ENCODE measurements around the gene MAGOHB. TPM values are rescaled to one million over a fixed set of nuclear protein-coding genes. Genes with fewer than 3 reads are reported as not detected.
"Not testable (repeated sequence)": the region's sequence is repeated elsewhere in the genome, so short reads cannot be mapped to it uniquely, and the experiment has no call there.

The MAGOHB gene
- total and polyA plus RNA-seq, 2 donors: 38.4 to 47.3 TPM

GRCh38 chr12:10620078-10620779 is 6.8 kb upstream of the MAGOHB start:
- DNase-seq (ENCODE audit: low read depth in 6 of 9, low spot score in 9 of 9): no peak

GRCh38 chr12:10618338-10618987 is 5.1 kb upstream of the MAGOHB start:
- Histone ChIP-seq H3K27ac (ENCODE audit: low read depth in 1 of 2, low read length in 1 of 2) (no peak overlapping the region), H3K4me3 (ENCODE audit: low read length in 2 of 2) (no peak overlapping the region), H3K9me3 (ENCODE audit: control insufficient read depth in 2 of 2, insufficient read depth in 1 of 2, low read length in 1 of 2) (peaks cover 0 to under 1% of the 10 kb centered on the region in 2 donors), H3K27me3 (ENCODE audit: control insufficient read depth in 2 of 2, insufficient read depth in 1 of 2, low read length in 1 of 2) (no peaks in the 10 kb centered on the region), H3K4me1 (ENCODE audit: control insufficient read depth in 2 of 2, insufficient read depth in 2 of 2, low read length in 2 of 2) (no peaks in the 10 kb centered on the region), H3K36me3 (ENCODE audit: control insufficient read depth in 2 of 2, insufficient read depth in 2 of 2, low read length in 1 of 2) (no peaks in the 10 kb centered on the region)
- DNase-seq (ENCODE audit: low read depth in 6 of 9, low spot score in 9 of 9): no peak
- 94% methylated on average over 5 of the region's 5 CpGs for WGBS

More at GRCh38 chr12:10620078-10620779, 6.8 kb upstream of the MAGOHB start:
- WGBS: 92% methylated on average over 10 of the region's 10 CpGs
- Histone ChIP-seq H3K27ac (ENCODE audit: low read depth in 1 of 2, low read length in 1 of 2) (no peak overlapping the region), H3K36me3 (ENCODE audit: control insufficient read depth in 2 of 2, insufficient read depth in 2 of 2, low read length in 1 of 2) (no peaks in the 10 kb centered on the region), H3K4me3 (ENCODE audit: low read length in 2 of 2) (no peak overlapping the region), H3K4me1 (ENCODE audit: control insufficient read depth in 2 of 2, insufficient read depth in 2 of 2, low read length in 2 of 2) (no peaks in the 10 kb centered on the region), H3K27me3 (ENCODE audit: control insufficient read depth in 2 of 2, insufficient read depth in 1 of 2, low read length in 1 of 2) (no peaks in the 10 kb centered on the region), H3K9me3 (ENCODE audit: control insufficient read depth in 2 of 2, insufficient read depth in 1 of 2, low read length in 1 of 2) (no peaks in the 10 kb centered on the region)

- DNase-seq (ENCODE audit: low read depth in 6 of 9, low spot score in 9 of 9): no peak
- H3K27ac ChIP-seq (ENCODE audit: low read depth in 1 of 2, low read length in 1 of 2): no peak overlapping the region
- no peaks in the 10 kb centered on the region for H3K36me3 ChIP-seq (ENCODE audit: control insufficient read depth in 2 of 2, insufficient read depth in 2 of 2, low read length in 1 of 2)
- no peaks in the 10 kb centered on the region for H3K27me3 ChIP-seq (ENCODE audit: control insufficient read depth in 2 of 2, insufficient read depth in 1 of 2, low read length in 1 of 2)
- WGBS: 97% methylated on average over 6 of the region's 6 CpGs
- H3K9me3 ChIP-seq (ENCODE audit: control insufficient read depth in 2 of 2, insufficient read depth in 1 of 2, low read length in 1 of 2): peaks cover 0 to 1% of the 10 kb centered on the region in 2 donors
- no peak overlapping the region for H3K4me3 ChIP-seq (ENCODE audit: low read length in 2 of 2)
- no peaks in the 10 kb centered on the region for H3K4me1 ChIP-seq (ENCODE audit: control insufficient read depth in 2 of 2, insufficient read depth in 2 of 2, low read length in 2 of 2)
Measured at GRCh38 chr12:10617863-10618262, 4.5 kb upstream of the MAGOHB start.

GRCh38 chr12:10615532-10615931 is 2.1 kb upstream of the MAGOHB start:
- Histone ChIP-seq H3K4me3 (ENCODE audit: low read length in 2 of 2) (no peak overlapping the region), H3K4me1 (ENCODE audit: control insufficient read depth in 2 of 2, insufficient read depth in 2 of 2, low read length in 2 of 2) (peaks cover 6 to 8% of the 10 kb centered on the region in 2 donors), H3K36me3 (ENCODE audit: control insufficient read depth in 2 of 2, insufficient read depth in 2 of 2, low read length in 1 of 2) (no peaks in the 10 kb centered on the region), H3K27me3 (ENCODE audit: control insufficient read depth in 2 of 2, insufficient read depth in 1 of 2, low read length in 1 of 2) (no peaks in the 10 kb centered on the region), H3K27ac (ENCODE audit: low read depth in 1 of 2, low read length in 1 of 2) (no peak overlapping the region), H3K9me3 (ENCODE audit: control insufficient read depth in 2 of 2, insufficient read depth in 1 of 2, low read length in 1 of 2) (peaks cover 0 to 1% of the 10 kb centered on the region in 2 donors)
- DNase-seq (ENCODE audit: low read depth in 6 of 9, low spot score in 9 of 9): no peak
- whole genome bisulfite sequencing: 84% methylated on average over 4 of the region's 4 CpGs

DNA sequence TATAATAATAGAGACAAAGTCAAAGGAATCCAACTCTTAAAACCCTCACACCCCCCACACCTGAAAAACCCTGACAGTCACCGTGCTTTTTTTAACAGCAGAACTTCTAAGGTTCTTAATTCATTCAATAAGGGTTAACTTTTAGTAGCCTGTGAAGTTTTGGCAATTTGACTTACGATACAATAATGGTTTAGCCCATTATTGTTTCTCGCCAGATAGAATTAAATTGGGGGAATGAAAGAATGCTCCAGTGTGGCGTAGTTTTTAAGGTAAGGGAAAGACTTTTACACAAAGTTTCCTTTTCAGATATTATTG is 604 bp upstream of the MAGOHB start:
- WGBS: 55% methylated on average over 4 of the region's 4 CpGs
- peaks cover 6 to 8% of the 10 kb centered on the region in 2 donors for H3K4me1 ChIP-seq (ENCODE audit: control insufficient read depth in 2 of 2, insufficient read depth in 2 of 2, low read length in 2 of 2)
- H3K36me3 ChIP-seq (ENCODE audit: control insufficient read depth in 2 of 2, insufficient read depth in 2 of 2, low read length in 1 of 2): peaks cover 0 to 11% of the 10 kb centered on the region in 2 donors
- peak in 1 of 9 donors; percentile 11 for DNase-seq (ENCODE audit: low read depth in 6 of 9, low spot score in 9 of 9)
- no peaks in the 10 kb centered on the region for H3K27me3 ChIP-seq (ENCODE audit: control insufficient read depth in 2 of 2, insufficient read depth in 1 of 2, low read length in 1 of 2)
- peak overlapping the region; percentile 85 to 94 for H3K4me3 ChIP-seq (ENCODE audit: low read length in 2 of 2)
- peak overlapping the region in 1 of 2 donors; percentile 76 for H3K27ac ChIP-seq (ENCODE audit: low read depth in 1 of 2, low read length in 1 of 2)
- peaks cover 0 to 1% of the 10 kb centered on the region in 2 donors for H3K9me3 ChIP-seq (ENCODE audit: control insufficient read depth in 2 of 2, insufficient read depth in 1 of 2, low read length in 1 of 2)

DNA sequence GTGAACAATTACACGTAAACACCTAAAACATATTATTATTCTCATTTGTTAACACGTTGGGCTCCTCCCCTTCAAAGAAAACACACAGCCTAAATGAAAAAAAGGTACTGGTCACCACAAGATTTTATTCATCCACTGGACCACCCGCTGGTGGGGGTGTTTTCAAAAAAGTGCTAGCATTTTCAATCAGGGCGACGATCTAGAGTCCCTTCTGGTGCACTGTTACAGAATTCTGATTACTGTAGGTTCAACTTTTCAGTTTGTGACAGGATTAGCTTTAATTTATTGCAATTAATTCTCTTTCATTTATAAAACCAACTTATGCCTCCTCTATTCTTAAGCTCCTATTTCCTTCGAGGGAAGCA is 443 bp downstream of the MAGOHB start:
- Histone ChIP-seq H3K4me3 (ENCODE audit: low read length in 2 of 2) (peak overlapping the region; percentile 85 to 94), H3K4me1 (ENCODE audit: control insufficient read depth in 2 of 2, insufficient read depth in 2 of 2, low read length in 2 of 2) (peaks cover 6 to 8% of the 10 kb centered on the region in 2 donors), H3K27me3 (ENCODE audit: control insufficient read depth in 2 of 2, insufficient read depth in 1 of 2, low read length in 1 of 2) (no peaks in the 10 kb centered on the region), H3K27ac (ENCODE audit: low read depth in 1 of 2, low read length in 1 of 2) (peak overlapping the region; percentile 76 to 93), H3K9me3 (ENCODE audit: control insufficient read depth in 2 of 2, insufficient read depth in 1 of 2, low read length in 1 of 2) (peaks cover 0 to 1% of the 10 kb centered on the region in 2 donors), H3K36me3 (ENCODE audit: control insufficient read depth in 2 of 2, insufficient read depth in 2 of 2, low read length in 1 of 2) (peaks cover 3 to 16% of the 10 kb centered on the region in 2 donors)
- 2% methylated on average over 6 of the region's 6 CpGs for WGBS
- DNase-seq (ENCODE audit: low read depth in 6 of 9, low spot score in 9 of 9): peak in 2 of 9 donors; percentile 16 to 21

GRCh38 chr12:10612110-10612509 is 1.3 kb downstream of the MAGOHB start:
- no peak for DNase-seq (ENCODE audit: low read depth in 6 of 9, low spot score in 9 of 9)
- Histone ChIP-seq H3K36me3 (ENCODE audit: control insufficient read depth in 2 of 2, insufficient read depth in 2 of 2, low read length in 1 of 2) (peaks cover 3 to 22% of the 10 kb centered on the region in 2 donors), H3K27me3 (ENCODE audit: control insufficient read depth in 2 of 2, insufficient read depth in 1 of 2, low read length in 1 of 2) (no peaks in the 10 kb centered on the region), H3K9me3 (ENCODE audit: control insufficient read depth in 2 of 2, insufficient read depth in 1 of 2, low read length in 1 of 2) (peaks cover 0 to 1% of the 10 kb centered on the region in 2 donors), H3K27ac (ENCODE audit: low read depth in 1 of 2, low read length in 1 of 2) (peak overlapping the region in 1 of 2 donors; percentile 18), H3K4me3 (ENCODE audit: low read length in 2 of 2) (peak overlapping the region; percentile 85 to 94), H3K4me1 (ENCODE audit: control insufficient read depth in 2 of 2, insufficient read depth in 2 of 2, low read length in 2 of 2) (peaks cover 6 to 8% of the 10 kb centered on the region in 2 donors)
- WGBS: 93% methylated on average over 6 of the region's 6 CpGs

DNA sequence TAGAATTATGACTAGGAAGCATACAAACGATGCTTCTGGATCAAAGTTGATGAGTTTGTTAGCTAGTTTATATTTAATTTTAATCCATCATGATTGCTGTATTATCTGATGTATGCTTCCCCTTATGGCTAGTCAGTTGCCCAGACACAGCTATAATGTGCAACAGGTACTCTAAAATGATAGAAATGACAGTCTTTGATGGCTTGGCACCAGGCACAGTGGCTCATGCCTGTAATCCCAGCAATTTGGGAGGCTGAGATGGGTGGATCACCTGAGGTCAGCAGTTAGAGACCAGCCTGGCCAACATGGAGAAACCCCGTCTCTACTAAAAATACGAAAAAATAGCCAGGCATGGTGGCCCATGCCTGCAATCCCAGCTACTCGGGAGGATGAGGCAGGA is 2.2 kb downstream of the MAGOHB start:
- H3K27me3 ChIP-seq (ENCODE audit: control insufficient read depth in 2 of 2, insufficient read depth in 1 of 2, low read length in 1 of 2); H3K27ac ChIP-seq (ENCODE audit: low read depth in 1 of 2, low read length in 1 of 2); DNase-seq (ENCODE audit: low read depth in 6 of 9, low spot score in 9 of 9); H3K4me3 ChIP-seq (ENCODE audit: low read length in 2 of 2); H3K4me1 ChIP-seq (ENCODE audit: control insufficient read depth in 2 of 2, insufficient read depth in 2 of 2, low read length in 2 of 2); H3K9me3 ChIP-seq (ENCODE audit: control insufficient read depth in 2 of 2, insufficient read depth in 1 of 2, low read length in 1 of 2): not testable (repeated sequence)
- WGBS: 97% methylated on average over 4 of the region's 4 CpGs
- peaks cover 3 to 26% of the 10 kb centered on the region in 2 donors for H3K36me3 ChIP-seq (ENCODE audit: control insufficient read depth in 2 of 2, insufficient read depth in 2 of 2, low read length in 1 of 2)

DNA sequence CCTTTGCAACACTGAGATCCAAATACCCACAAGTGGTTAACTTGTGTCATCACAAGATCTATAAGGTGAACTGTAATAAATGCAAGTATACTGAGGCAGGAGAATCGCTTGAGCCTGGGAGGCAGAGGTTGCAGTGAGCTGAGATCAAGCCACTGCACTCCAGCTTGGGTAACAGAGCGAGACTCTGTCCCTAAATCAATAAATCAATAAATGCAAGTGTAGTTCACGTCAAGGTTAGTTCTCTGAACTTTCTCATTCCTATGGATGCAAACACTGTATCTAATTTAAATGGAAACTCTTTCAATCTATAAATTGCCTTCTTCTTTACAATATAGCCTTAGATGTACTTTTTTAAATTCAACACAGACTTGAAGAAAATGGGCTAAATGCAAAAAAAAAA is 3.2 kb downstream of the MAGOHB start:
- 97% methylated on average over 3 of the region's 3 CpGs for WGBS
- Histone ChIP-seq H3K4me1 (ENCODE audit: control insufficient read depth in 2 of 2, insufficient read depth in 2 of 2, low read length in 2 of 2) (peaks cover 6 to 8% of the 10 kb centered on the region in 2 donors), H3K27ac (ENCODE audit: low read depth in 1 of 2, low read length in 1 of 2) (no peak overlapping the region), H3K4me3 (ENCODE audit: low read length in 2 of 2) (no peak overlapping the region), H3K27me3 (ENCODE audit: control insufficient read depth in 2 of 2, insufficient read depth in 1 of 2, low read length in 1 of 2) (no peaks in the 10 kb centered on the region), H3K9me3 (ENCODE audit: control insufficient read depth in 2 of 2, insufficient read depth in 1 of 2, low read length in 1 of 2) (peaks cover 0 to 1% of the 10 kb centered on the region in 2 donors), H3K36me3 (ENCODE audit: control insufficient read depth in 2 of 2, insufficient read depth in 2 of 2, low read length in 1 of 2) (peaks cover 3 to 30% of the 10 kb centered on the region in 2 donors)
- no peak for DNase-seq (ENCODE audit: low read depth in 6 of 9, low spot score in 9 of 9)
